Stimulated activated CD8-positive, alpha-beta memory T cell treated with anti-CD3 and anti-CD28 coated beads, Interleukin-4, amount 100 ng/mL, for 1 hour (primary cell): Measurements from ENCODE around the gene PRDM7.
"Not testable (repeated sequence)": the region's sequence is repeated elsewhere in the genome, so short reads cannot be mapped to it uniquely, and the experiment has no call there.

Source experiments
- DNase-seq, 2 donors: peaks; one replicate each; pipeline ENCODE4 v3.0.0-alpha.2; 2020; ENCODE audit warnings: low read depth in 2 of 2, low spot score in 1 of 2

The PRDM7 gene

DNA sequence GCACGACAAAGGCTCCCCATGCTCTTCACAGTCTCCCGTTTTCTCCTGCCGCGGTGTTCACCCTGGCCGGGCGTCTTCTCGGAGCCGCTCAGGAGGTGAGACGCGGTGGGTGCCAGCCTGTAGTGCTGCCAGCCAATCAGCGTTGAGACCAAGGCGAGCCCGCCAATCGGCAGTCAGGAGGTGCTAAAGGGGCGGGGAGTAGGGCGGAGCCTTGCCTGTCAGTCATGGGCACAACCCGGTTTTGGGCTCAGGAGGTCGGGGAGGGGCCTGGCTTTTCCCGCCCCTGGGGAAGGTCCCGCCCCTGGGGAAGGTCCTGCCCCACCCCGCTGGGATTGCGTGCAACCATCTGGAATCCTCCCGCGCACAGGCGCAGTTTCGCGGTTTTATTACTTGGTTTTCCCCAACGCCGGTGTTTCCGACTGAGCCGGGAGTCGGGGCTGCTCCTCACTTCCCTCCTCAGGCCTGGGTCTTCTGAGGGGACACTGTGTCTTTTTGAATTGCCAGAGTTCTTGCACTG lies at the start of gene PRDM7:
Gene PRDM7, minus strand, starts transcription at position 92 of the 517 bp plus-strand sequence. CDS start 1,421 bp downstream, outside the sequence.
- peak; percentile 77 to 89 for DNase-seq

GRCh38 chr16:90121846-90122245 lies 44.7 kb upstream of the PRDM7 start:
- DNase-seq = not testable (repeated sequence)

- not testable (repeated sequence) for DNase-seq
These were observed 30.5 kb upstream of the PRDM7 start for GRCh38 chr16:90107617-90108016.

- DNase-seq = not testable (repeated sequence)
These were observed 29.9 kb upstream of the PRDM7 start for GRCh38 chr16:90107060-90107459.

DNA sequence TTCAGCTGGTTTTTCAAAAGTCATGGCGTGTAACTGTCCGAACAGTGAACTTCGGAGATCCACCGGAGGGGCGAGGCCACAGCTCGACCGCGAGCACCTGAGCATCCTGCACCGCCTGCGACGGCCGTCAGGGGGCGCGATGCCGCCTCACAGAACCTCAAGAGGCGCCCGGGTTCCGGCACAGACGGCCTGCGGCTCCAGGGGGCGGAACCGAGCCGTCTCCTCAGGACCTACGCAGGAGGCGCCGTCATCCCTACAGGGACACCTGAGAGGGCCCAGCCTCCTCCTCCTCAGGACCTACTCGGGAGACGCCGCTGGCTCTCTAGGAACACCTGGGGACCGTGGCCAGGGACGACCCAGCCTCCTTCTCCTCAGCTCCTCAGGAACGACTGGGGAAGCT lies 29.1 kb upstream of the PRDM7 start:
- peak in 1 of 2 donors; percentile 36 for DNase-seq

GRCh38 chr16:90104725-90105124 lies 27.6 kb upstream of the PRDM7 start:
- DNase-seq = not testable (repeated sequence)

DNA sequence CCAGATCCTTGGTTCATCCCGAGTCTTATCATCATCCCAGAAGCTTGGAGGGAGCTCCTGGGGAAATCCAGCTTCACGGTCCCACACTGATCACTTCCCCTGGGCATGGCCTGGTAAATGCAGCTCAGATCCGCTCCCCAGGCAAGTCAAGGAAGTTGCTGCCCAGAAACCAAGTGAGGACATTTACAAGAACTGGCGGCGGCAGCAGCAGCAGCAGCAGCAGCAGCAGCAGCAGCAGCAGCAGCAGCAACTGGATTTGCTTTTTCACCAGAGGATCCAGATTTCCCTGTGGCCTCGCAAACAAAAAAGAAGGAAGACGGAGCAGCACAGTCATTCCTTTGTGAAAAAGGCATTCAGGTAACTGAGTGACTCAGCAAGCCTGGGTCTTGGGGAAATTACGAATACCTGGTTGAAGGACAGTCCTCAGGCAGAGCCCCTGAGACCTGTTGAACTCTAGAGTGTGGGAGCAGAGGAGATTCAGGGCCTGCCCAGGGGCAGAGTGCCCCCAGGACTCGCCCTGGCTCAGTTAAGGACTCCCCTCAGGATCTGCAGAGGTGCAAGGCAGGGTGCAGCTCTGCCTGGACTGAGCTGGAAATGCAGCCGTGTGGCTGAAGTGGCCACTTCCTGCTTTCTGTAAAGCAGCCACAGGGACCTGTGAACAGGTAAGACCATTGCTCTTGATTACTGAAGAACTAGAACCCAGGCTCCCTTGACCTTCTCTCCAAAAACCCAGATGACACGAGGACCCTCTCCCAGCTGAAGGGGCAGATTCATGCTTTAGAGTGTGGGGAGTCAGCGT lies 25.2 kb upstream of the PRDM7 start:
- DNase-seq = not testable (repeated sequence)

- not testable (repeated sequence) for DNase-seq
These were observed 24.2 kb upstream of the PRDM7 start for GRCh38 chr16:90101332-90101731.

GRCh38 chr16:90100790-90101189 lies 23.7 kb upstream of the PRDM7 start:
- DNase-seq = not testable (repeated sequence)

GRCh38 chr16:90100229-90100628 lies 23.1 kb upstream of the PRDM7 start:
- not testable (repeated sequence) for DNase-seq

DNA sequence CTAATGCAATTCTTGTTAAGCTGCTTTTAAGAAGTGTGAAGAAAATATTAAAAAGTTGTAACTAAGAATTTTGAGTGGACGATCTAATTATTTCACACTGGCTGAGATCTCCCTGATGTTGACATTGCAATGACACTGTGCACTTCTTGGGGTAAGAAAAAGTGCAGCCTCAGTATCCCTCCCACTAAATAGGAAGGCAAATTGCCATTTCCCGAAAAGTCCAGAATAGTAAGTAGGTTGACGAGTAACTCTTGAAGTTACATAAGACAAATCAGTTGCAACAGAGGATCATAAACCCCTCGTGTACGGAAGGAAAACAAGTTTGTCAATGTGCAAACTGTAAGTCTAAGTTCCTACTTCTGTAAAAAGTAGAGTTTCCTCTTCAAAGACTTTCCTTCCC lies 21.8 kb upstream of the PRDM7 start:
- DNase-seq = not testable (repeated sequence)

GRCh38 chr16:90097010-90097684 lies 20.0 kb upstream of the PRDM7 start:
- DNase-seq = not testable (repeated sequence)

DNA sequence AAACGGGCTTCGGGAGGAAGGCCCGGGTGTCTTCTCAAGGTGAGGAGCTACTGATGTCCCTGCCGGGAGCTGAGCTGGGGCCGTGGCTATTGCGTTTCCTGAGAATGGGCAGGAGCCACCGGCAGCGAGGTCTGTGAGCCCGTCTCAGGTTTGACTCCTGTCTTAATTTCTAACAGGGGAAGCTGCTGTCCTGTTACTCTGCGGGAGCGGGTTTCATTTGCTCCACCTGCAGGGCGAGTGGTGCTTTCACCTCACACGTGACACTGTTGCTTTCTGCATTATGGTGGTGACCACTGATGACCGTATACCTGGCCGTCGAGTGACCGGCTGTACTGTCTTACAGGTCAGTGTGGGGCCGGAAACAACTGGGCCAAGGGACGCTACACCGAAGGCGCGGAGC lies 17.7 kb upstream of the PRDM7 start:
- DNase-seq = not testable (repeated sequence)

- DNase-seq = not testable (repeated sequence)
These were observed 17.2 kb upstream of the PRDM7 start for GRCh38 chr16:90094296-90094695.

- not testable (repeated sequence) for DNase-seq
These were observed 16.7 kb upstream of the PRDM7 start for GRCh38 chr16:90093799-90094198.

GRCh38 chr16:90092781-90093180 lies 15.7 kb upstream of the PRDM7 start:
- not testable (repeated sequence) for DNase-seq

GRCh38 chr16:90084215-90084950 lies 7.3 kb upstream of the PRDM7 start:
- DNase-seq = no peak

DNA sequence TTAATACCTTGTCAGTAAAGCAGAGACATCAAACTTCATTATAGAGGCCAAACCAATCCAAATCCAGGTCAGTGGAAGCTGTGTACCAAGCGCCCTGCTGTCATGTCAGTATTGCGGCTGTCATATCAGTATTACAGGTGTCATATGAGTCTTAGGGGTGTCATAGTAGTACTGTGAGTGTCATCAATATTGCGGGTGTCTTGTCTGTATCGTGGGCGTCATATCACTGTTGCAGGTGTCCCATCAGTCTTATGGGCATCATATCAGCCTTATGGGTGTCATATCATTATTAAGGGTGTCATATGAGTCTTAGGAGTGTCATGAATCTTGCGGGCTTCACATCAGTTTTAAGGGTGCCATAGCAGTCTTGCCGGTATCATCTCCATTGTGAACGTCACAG lies 6.0 kb upstream of the PRDM7 start:
- DNase-seq = no peak

- no peak for DNase-seq
These were observed 4.5 kb upstream of the PRDM7 start for GRCh38 chr16:90081606-90081970.

- DNase-seq = no peak
These were observed 1.4 kb upstream of the PRDM7 start for GRCh38 chr16:90078579-90078895.

- peak in 1 of 2 donors; percentile 6 for DNase-seq
These were observed 837 bp upstream of the PRDM7 start for GRCh38 chr16:90077757-90078578.
